GM18870 (cell line): ENCODE results near the gene CRNKL1.
A peak's percentile ranks its signal among the peaks of the same experiment; 100 is the strongest.

ENCODE experiments used
- ATAC-seq: cut with Tn5 transposase; IDR thresholded peaks from one replicate; pipeline ENCODE4 v1.9.1; 2021; ENCODE audit warnings: moderate library complexity; ENCODE audit not compliant: unreplicated experiment

The CRNKL1 gene

GRCh38 chr20:20063941-20064702, 11.9 kb upstream of the CRNKL1 start:
- ATAC-seq = no peak

- ATAC-seq = no peak
These were observed 8.2 kb upstream of the CRNKL1 start for GRCh38 chr20:20060234-20060998.

- no peak for ATAC-seq
These were observed 546 bp downstream of the CRNKL1 start for GRCh38 chr20:20051767-20052073.

GRCh38 chr20:20039752-20040387, 12.4 kb downstream of the CRNKL1 start:
- no peak for ATAC-seq

GRCh38 chr20:20038586-20038985, 13.7 kb downstream of the CRNKL1 start:
- ATAC-seq = no peak

GRCh38 chr20:20037960-20038359, 14.3 kb downstream of the CRNKL1 start:
- no peak for ATAC-seq

- no peak for ATAC-seq
These were observed 15.5 kb downstream of the CRNKL1 start for GRCh38 chr20:20036756-20037155.

GRCh38 chr20:20034486-20034885, 17.8 kb downstream of the CRNKL1 start:
- no peak for ATAC-seq

GRCh38 chr20:20031790-20032189, 20.5 kb downstream of the CRNKL1 start:
- no peak for ATAC-seq

GRCh38 chr20:20027284-20027683, 25.0 kb downstream of the CRNKL1 start:
- ATAC-seq = no peak

GRCh38 chr20:20024942-20025341, 27.3 kb downstream of the CRNKL1 start:
- no peak for ATAC-seq

- ATAC-seq = no peak
These were observed 28.9 kb downstream of the CRNKL1 start for GRCh38 chr20:20023395-20023794.

- ATAC-seq = peak; percentile 74
These were observed 29.8 kb downstream of the CRNKL1 start for GRCh38 chr20:20022498-20022897.

- no peak for ATAC-seq
These were observed 30.4 kb downstream of the CRNKL1 start for GRCh38 chr20:20021835-20022234.

- no peak for ATAC-seq
These were observed 31.4 kb downstream of the CRNKL1 start for GRCh38 chr20:20020908-20021307.

- ATAC-seq = no peak
These were observed 33.1 kb downstream of the CRNKL1 start for GRCh38 chr20:20019123-20019522.

GRCh38 chr20:20018366-20018765, 33.9 kb downstream of the CRNKL1 start:
- no peak for ATAC-seq

GRCh38 chr20:20017844-20018185, 34.5 kb downstream of the CRNKL1 start:
- no peak for ATAC-seq

- ATAC-seq = peak; percentile 90
These were observed 35.0 kb downstream of the CRNKL1 start, which contains the start of gene NAA20 for GRCh38 chr20:20017001-20017843. Gene NAA20 (plus strand): TSS chr20:20017362. CDS start chr20:20017397, 35 bp downstream.

- ATAC-seq = no peak
These were observed 37.6 kb downstream of the CRNKL1 start for GRCh38 chr20:20014659-20015058.

GRCh38 chr20:20012541-20012940, 39.7 kb downstream of the CRNKL1 start:
- ATAC-seq = no peak
